IMR-90 (cell line): Measurements from ENCODE around the gene PRL. TPM values are rescaled to one million over a fixed set of nuclear protein-coding genes. Genes with fewer than 3 reads are reported as not detected.

Experiments
- ATAC-seq: fragments of 200-7000 bp; cut with Tn5 transposase; 2 replicates; pipeline ENCODE4 v1.9.1; 2020; ENCODE audit warnings: low read depth, mild to moderate bottlenecking, moderate library complexity
- BruUV-seq: library from RNA; stranded (reverse); fragments of 400-500 nt; replicated peaks from 2 replicates; lab custom pipeline; 2021; lab: Mats Ljungman, UMichigan
- CTCF ChIA-PET: fragments of 300-600 bp; formaldehyde crosslinking; extraction: SDS; loops from one replicate; lab custom pipeline; 2021; ENCODE audit warnings: antibody characterized with exemption; lab: Yijun Ruan, JAX
- POLR2A ChIA-PET: fragments of 300-600 bp; sonication (Branson Sonifier 250); formaldehyde crosslinking; loops from one replicate; lab custom pipeline; 2022; ENCODE audit warnings: antibody characterized with exemption; ENCODE audit not compliant: unreplicated experiment; lab: Charles Lee
- DNase-seq: peaks from one replicate; pipeline ENCODE4 v3.0.0; 2013
- H2AFZ ChIP-seq: replicated peaks from 2 replicates; pipeline ENCODE3; 2013; ENCODE audit warnings: low read length, mild to moderate bottlenecking; ENCODE audit not compliant: poor library complexity
- H2AK5ac ChIP-seq: 2 replicates; pipeline ENCODE4 v1.6.1; 2013; ENCODE audit warnings: low read depth, low read length, inconsistent platforms
- H2AK9ac ChIP-seq: replicated peaks from 2 replicates; pipeline ENCODE3; 2013; ENCODE audit warnings: mild to moderate bottlenecking, low read depth, low read length, moderate library complexity; ENCODE audit not compliant: poor library complexity
- H2BK120ac ChIP-seq: 2 replicates; pipeline ENCODE4 v1.6.1; 2013; ENCODE audit warnings: low read depth, low read length, inconsistent platforms
- H2BK15ac ChIP-seq: 3 replicates; pipeline ENCODE4 v1.6.1; 2013; ENCODE audit warnings: low read depth, low read length, inconsistent platforms
- H2BK20ac ChIP-seq: 2 replicates; pipeline ENCODE4 v1.6.1; 2013; ENCODE audit warnings: low read depth, mild to moderate bottlenecking, inconsistent platforms, low read length, moderate library complexity
- H2BK5ac ChIP-seq: 2 replicates; pipeline ENCODE4 v1.6.1; 2013; ENCODE audit warnings: mild to moderate bottlenecking, low read depth, low read length, inconsistent platforms; ENCODE audit not compliant: poor library complexity, severe bottlenecking
- H3K14ac ChIP-seq: replicated peaks from 2 replicates; pipeline ENCODE4 v1.6.1; 2013; ENCODE audit warnings: low read depth, low read length, inconsistent platforms
- H3K18ac ChIP-seq: 2 replicates; pipeline ENCODE4 v1.6.1; 2013; ENCODE audit warnings: low read depth, low read length, control low read depth
- H3K23ac ChIP-seq: 2 replicates; pipeline ENCODE4 v1.6.1; 2013; ENCODE audit warnings: low read depth, low read length, inconsistent platforms
- H3K27ac ChIP-seq: 2 replicates; pipeline ENCODE4 v1.5.1; 2013; ENCODE audit warnings: mild to moderate bottlenecking, control low read depth, low read length; ENCODE audit not compliant: insufficient read depth
- H3K27me3 ChIP-seq: 2 replicates; pipeline ENCODE4 v1.6.1; 2013; ENCODE audit warnings: low read length; ENCODE audit not compliant: control insufficient read depth, insufficient read depth
- H3K36me3 ChIP-seq: 2 replicates; pipeline ENCODE4 v1.6.1; 2013; ENCODE audit warnings: low read length, mixed read lengths; ENCODE audit not compliant: control insufficient read depth, insufficient read depth
- H3K4ac ChIP-seq: 2 replicates; pipeline ENCODE4 v1.6.1; 2013; ENCODE audit warnings: low read depth, low read length, inconsistent platforms
- H3K4me1 ChIP-seq: 2 replicates; pipeline ENCODE4 v1.6.1; 2013; ENCODE audit warnings: low read length, mixed read lengths; ENCODE audit not compliant: control insufficient read depth, insufficient read depth
- H3K4me2 ChIP-seq: 2 replicates; pipeline ENCODE4 v1.6.1; 2013; ENCODE audit warnings: low read depth, mild to moderate bottlenecking, control low read depth, low read length, moderate library complexity
- H3K4me3 ChIP-seq: 2 replicates; pipeline ENCODE4 v1.5.1; 2013; ENCODE audit warnings: low read depth, mild to moderate bottlenecking, control low read depth, low read length, moderate library complexity; ENCODE audit not compliant: insufficient read depth
- H3K56ac ChIP-seq: 2 replicates; pipeline ENCODE4 v1.6.1; 2013; ENCODE audit warnings: low read length, inconsistent platforms; ENCODE audit not compliant: insufficient read depth; ENCODE audit errors: extremely low read depth
- H3K79me1 ChIP-seq, 2 experiments: 2 replicates each; pipeline ENCODE4 v1.6.1; 2013; ENCODE audit warnings: low read length in 2 of 2, inconsistent platforms in 1 of 2, low read depth in 1 of 2
- H3K9ac ChIP-seq: 2 replicates; pipeline ENCODE4 v1.6.1; 2013; ENCODE audit warnings: low read depth, low read length, control low read depth
- H3K9me1 ChIP-seq: 2 replicates; pipeline ENCODE4 v1.6.1; 2013; ENCODE audit warnings: low read length, inconsistent platforms; ENCODE audit not compliant: insufficient read depth
- H3K9me3 ChIP-seq: 2 replicates; pipeline ENCODE4 v1.6.1; 2013; ENCODE audit warnings: low read length; ENCODE audit not compliant: control insufficient read depth, insufficient read depth
- H4K20me1 ChIP-seq: 2 replicates; pipeline ENCODE4 v1.6.1; 2013; ENCODE audit warnings: low read length, inconsistent platforms; ENCODE audit not compliant: insufficient read depth
- H4K5ac ChIP-seq: 2 replicates; pipeline ENCODE4 v1.6.1; 2013; ENCODE audit warnings: mild to moderate bottlenecking, low read depth, low read length, control low read depth
- H4K8ac ChIP-seq, 2 experiments: 2 replicates each; pipeline ENCODE4 v1.6.1; 2013; ENCODE audit warnings: low read depth in 2 of 2, low read length in 2 of 2, control low read depth in 1 of 2, inconsistent platforms in 1 of 2
- H4K91ac ChIP-seq: 2 replicates; pipeline ENCODE4 v1.6.1; 2013; ENCODE audit warnings: low read depth, low read length, inconsistent platforms; ENCODE audit not compliant: insufficient read depth
- MAFK ChIP-seq: IDR thresholded peaks from 2 replicates; pipeline ENCODE4 v1.6.1; 2012; ENCODE audit warnings: low read depth, low read length, improper control_type of control experiment
- MXI1 ChIP-seq: IDR thresholded peaks from 2 replicates; pipeline ENCODE4 v1.6.1; 2012; ENCODE audit warnings: low read depth, mild to moderate bottlenecking, low read length, moderate library complexity, borderline replicate concordance
- WGBS, 2 experiments: methylation state at CpG; one replicate each; pipeline versions ENCODE4 v1.1.5 to v1.1.7; 2013; ENCODE audit warnings: missing lambda C conversion rate in 2 of 2; ENCODE audit not compliant: insufficient read length in 1 of 2; ENCODE audit errors: extremely low coverage in 2 of 2; 5-methylcytosine and 5-hydroxymethylcytosine counted together
- dilution Hi-C: fragments of 300-500 bp; cut with HindIII; formaldehyde crosslinking; loops from one replicate; pipeline ENCODE4 v1.14.3; 2018; ENCODE audit warnings: low sequenced_read_pairs; ENCODE audit not compliant: unreplicated experiment
- in situ Hi-C: fragments of 300-500 bp; cut with MboI; formaldehyde crosslinking; loops from 3 replicates; pipeline ENCODE4 v1.14.3; 2019; ENCODE audit warnings: low sequenced_read_pairs, inconsistent platforms, mixed read lengths
- intact Hi-C: fragments of 100-400 bp; cut with micrococcal nuclease; formaldehyde crosslinking; loops from 2 replicates; pipeline ENCODE4 v1.10.0; 2022
- polyA plus RNA-seq, 3 experiments: library from polyadenylated mRNA; depleted of rRNA; stranded (reverse); fragments of >200 nt; gene quantifications; 2 replicates each; pipeline ENCODE4 v1.2.3, GENCODE V29; 2012; ENCODE audit warnings: low replicate concordance in 1 of 3
- total RNA-seq: library from RNA; depleted of rRNA; stranded (reverse); fragments of >200 nt; gene quantifications from 2 replicates; pipeline ENCODE4 v1.2.3, GENCODE V29; 2012

Gene PRL
- total and polyA plus RNA-seq, 2 of the 4 experiments (the other 2 are of a cell fraction) = not detected

GRCh38 chr6:22308939-22309338 lies 12.1 kb upstream of the PRL start:
- Histone ChIP-seq H4K91ac (no peak overlapping the region), H3K18ac (no peak overlapping the region), H2AFZ (no peak overlapping the region), H3K9ac (no peak overlapping the region), H4K8ac (no peak overlapping the region), H3K27me3 (no peaks in the 10 kb centered on the region), H3K4me3 (no peak overlapping the region), H3K9me1 (no peaks in the 10 kb centered on the region), H2BK15ac (no peak overlapping the region), H3K36me3 (no peaks in the 10 kb centered on the region), H2AK5ac (no peak overlapping the region), H4K5ac (no peak overlapping the region), H3K56ac (no peak overlapping the region), H2BK120ac (no peak overlapping the region), H3K4me1 (no peaks in the 10 kb centered on the region), H2AK9ac (no peak overlapping the region), H3K79me1 (no peaks in the 10 kb centered on the region), H3K27ac (no peak overlapping the region), H2BK5ac (no peak overlapping the region), H3K4me2 (no peak overlapping the region), H3K4ac (no peak overlapping the region), H4K20me1 (no peaks in the 10 kb centered on the region), H3K23ac (no peak overlapping the region), H3K9me3 (peaks cover 9% of the 10 kb centered on the region), H3K14ac (no peak overlapping the region), H2BK20ac (no peak overlapping the region)
- ChIA-PET CTCF (no interaction called here), POLR2A (no interaction called here)
- no peak for DNase-seq
- intact Hi-C loops (no loop called here), in situ Hi-C loops (no loop called here), dilution Hi-C loops (no loop called here)
- TF ChIP-seq MAFK (peak; percentile 53; the same call in 1 of the 2 replicates), MXI1 (no peak)
- no TSS peak for BruUV-seq
- no peak for ATAC-seq
- no CpG with 5 or more reads among the region's 2 CpGs for WGBS, 2 experiments
